HG03342 (cell line): ENCODE results near the gene OSBPL6.

Source experiments
- ATAC-seq: cut with Tn5 transposase; IDR thresholded peaks from one replicate; pipeline ENCODE4 v1.9.1; 2021; ENCODE audit warnings: mild to moderate bottlenecking, moderate library complexity; ENCODE audit not compliant: unreplicated experiment

Gene OSBPL6

GRCh38 chr2:178425255-178425827 is 231.0 kb downstream of the OSBPL6 start:
- no peak for ATAC-seq

DNA sequence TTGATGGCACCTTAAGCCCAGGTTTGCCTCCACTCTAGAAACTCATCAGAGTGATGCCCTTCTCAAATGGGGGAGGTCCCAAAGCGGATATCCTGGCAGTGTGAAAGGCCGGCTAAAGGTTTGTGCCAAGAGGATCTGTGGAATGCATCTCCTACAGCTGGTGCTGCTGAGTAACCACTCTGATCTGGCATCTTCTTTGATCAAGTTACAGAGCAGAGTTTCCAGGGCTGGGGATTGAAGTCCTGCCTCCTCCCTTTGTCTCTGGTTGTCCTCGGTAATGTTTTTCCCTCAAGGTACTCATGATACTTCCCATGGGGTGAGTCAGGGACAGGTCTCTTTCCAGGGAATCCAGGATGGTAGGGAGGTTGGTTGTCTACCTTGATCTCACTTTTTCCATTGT is 232.1 kb downstream of the OSBPL6 start:
- ATAC-seq, result no peak

DNA sequence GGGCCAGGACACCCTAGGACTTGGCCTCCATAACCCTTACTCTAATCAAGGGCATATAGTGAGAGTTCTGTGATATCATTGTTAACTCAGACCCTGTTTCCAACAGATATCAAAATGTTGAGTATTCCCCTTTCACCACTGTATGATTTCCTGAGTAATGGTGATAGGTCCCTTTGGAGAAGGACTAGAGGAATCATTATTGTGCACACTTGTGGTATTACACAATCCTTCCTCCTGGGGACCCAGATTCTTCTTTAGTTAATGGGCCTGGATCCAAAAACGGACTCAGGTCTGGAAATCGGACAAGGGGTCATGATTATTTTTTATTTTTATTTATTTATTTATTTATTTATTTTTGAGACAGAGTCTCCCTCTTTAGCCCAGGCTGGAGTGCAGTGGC is 233.1 kb downstream of the OSBPL6 start:
- no peak for ATAC-seq

GRCh38 chr2:178428396-178428806 is 234.1 kb downstream of the OSBPL6 start:
- no peak for ATAC-seq

- ATAC-seq, result no peak
Measured at GRCh38 chr2:178429336-178429735, 235.0 kb downstream of the OSBPL6 start.

DNA sequence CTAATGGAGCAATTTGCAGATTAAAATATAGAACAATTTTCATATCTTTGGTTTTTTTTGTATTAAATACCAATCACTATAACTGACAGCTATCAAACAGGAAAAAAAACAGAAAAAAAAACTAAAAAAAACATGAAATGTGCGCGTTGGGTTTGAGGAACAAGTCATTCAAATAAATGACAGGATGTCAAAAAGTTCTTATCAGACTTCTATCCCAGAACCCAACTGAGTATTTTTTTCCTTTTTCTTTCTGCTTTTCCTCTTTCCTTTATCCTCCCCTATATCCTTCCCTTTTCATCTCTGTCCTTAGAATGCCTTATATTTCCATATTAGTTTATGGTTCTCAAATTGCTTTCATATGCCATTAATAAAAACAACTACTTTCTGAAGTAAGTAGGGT is 242.3 kb downstream of the OSBPL6 start:
- no peak for ATAC-seq

GRCh38 chr2:178441426-178441825 is 247.1 kb downstream of the OSBPL6 start:
- ATAC-seq, result no peak

- ATAC-seq, result no peak
Measured at GRCh38 chr2:178448968-178449661, 254.8 kb downstream of the OSBPL6 start.

GRCh38 chr2:178449700-178450523 is 255.6 kb downstream of the OSBPL6 start:
- peak; percentile 7 for ATAC-seq

DNA sequence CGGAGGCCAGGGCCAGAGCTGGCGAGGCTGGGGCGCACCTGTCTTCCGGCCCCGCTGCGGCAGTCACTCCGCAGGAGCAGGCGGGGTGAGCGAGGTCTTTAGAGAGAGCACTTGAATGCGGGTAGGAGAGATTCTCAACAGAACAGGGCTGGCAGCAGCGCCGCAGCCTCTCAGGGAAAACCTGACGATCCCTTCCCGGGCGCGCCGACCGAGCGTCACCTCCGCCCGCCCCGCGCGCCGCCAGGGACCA is 256.1 kb downstream of the OSBPL6 start:
- ATAC-seq, result peak; percentile 46

GRCh38 chr2:178450774-178451525 is 256.6 kb downstream of the OSBPL6 start, which contains the start of the genes PJVK and PRKRA:
Gene PJVK (plus strand): TSS chr2:178451378. CDS start chr2:178453410, 2,032 bp downstream.
Gene PRKRA (minus strand): TSS chr2:178451175. CDS start chr2:178451030, 145 bp downstream.
- peak; percentile 78 for ATAC-seq

DNA sequence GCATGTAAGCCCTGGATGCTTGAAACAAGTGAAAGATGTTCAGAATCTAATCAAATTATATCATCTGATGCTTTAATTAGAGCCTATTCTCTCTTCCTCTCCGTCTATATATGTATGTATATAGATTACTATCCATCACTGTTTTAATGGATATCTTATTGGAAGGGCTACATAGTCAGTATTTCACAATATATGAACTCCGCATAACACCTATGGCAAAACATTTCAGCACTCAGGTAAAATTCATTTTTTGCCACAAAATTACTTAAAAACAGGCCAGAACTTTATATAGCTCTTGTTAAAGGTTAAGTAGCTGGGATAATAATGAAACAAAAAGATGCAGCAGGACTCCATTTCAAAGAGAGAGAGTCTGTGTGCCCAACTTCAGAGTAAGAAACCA is 258.0 kb downstream of the OSBPL6 start:
- no peak for ATAC-seq
